SU-DHL-6 (cell line): ENCODE data around the gene NTSR2.

Experiments used
- H2AFZ ChIP-seq: fragments of 200-600 bp; sonication (generic); 2 replicates; pipeline ENCODE4 v1.6.1; 2014; ENCODE audit warnings: low read depth, mild to moderate bottlenecking, moderate library complexity, mixed read lengths, antibody characterized with exemption, low read length; ENCODE audit not compliant: severe bottlenecking
- H3F3A ChIP-seq: fragments of 200-600 bp; shearing (Covaris generic); 2 replicates; pipeline ENCODE4 v1.6.0; 2016; ENCODE audit warnings: antibody characterized with exemption, mild to moderate bottlenecking; ENCODE audit not compliant: insufficient read depth
- H3K27ac ChIP-seq: fragments of 200-600 bp; sonication (generic); 2 replicates; pipeline ENCODE4 v1.5.1; 2016; ENCODE audit warnings: low read depth, mild to moderate bottlenecking, low read length, moderate library complexity, mixed read lengths
- H3K27me3 ChIP-seq: fragments of 200-600 bp; sonication (generic), shearing (Covaris generic); 2 replicates; pipeline ENCODE4 v1.6.0; 2014; ENCODE audit warnings: mild to moderate bottlenecking, low read length
- H3K36me3 ChIP-seq: fragments of 200-600 bp; sonication (generic); 2 replicates; pipeline ENCODE4 v1.6.1; 2014; ENCODE audit warnings: mild to moderate bottlenecking, low read length, mixed read lengths
- H3K4me2 ChIP-seq: fragments of 300-600, 200-600 bp; shearing (Covaris generic), sonication (generic); 2 replicates; pipeline ENCODE4 v1.6.0; 2014; ENCODE audit warnings: low read length, low read depth, mild to moderate bottlenecking; ENCODE audit not compliant: poor library complexity, severe bottlenecking
- H3K4me3 ChIP-seq: fragments of 200-600 bp; sonication (generic); 2 replicates; pipeline ENCODE4 v1.5.1; 2014; ENCODE audit warnings: antibody characterized with exemption, low read length, mild to moderate bottlenecking, mixed read lengths; ENCODE audit not compliant: insufficient read depth, poor library complexity, severe bottlenecking
- H3K79me2 ChIP-seq: fragments of 200-600 bp; sonication (generic); 2 replicates; pipeline ENCODE4 v1.6.1; 2014; ENCODE audit warnings: mild to moderate bottlenecking, low read length, moderate library complexity; ENCODE audit not compliant: insufficient read depth
- H3K9ac ChIP-seq: fragments of 200-600 bp; sonication (generic); 2 replicates; pipeline ENCODE4 v1.7.0; 2014; ENCODE audit warnings: mild to moderate bottlenecking, low read length
- H3K9me2 ChIP-seq: fragments of 200-600 bp; sonication (generic); replicated peaks from 2 replicates; pipeline ENCODE4 v1.6.1; 2014; ENCODE audit warnings: low read length; ENCODE audit not compliant: insufficient read depth
- H3K9me3 ChIP-seq: fragments of 200-600 bp; sonication (generic); 2 replicates; pipeline ENCODE4 v1.6.1; 2014; ENCODE audit warnings: low read length, mixed read lengths; ENCODE audit not compliant: insufficient read depth
- H4K20me1 ChIP-seq: fragments of 200-600 bp; sonication (generic); 2 replicates; pipeline ENCODE4 v1.6.1; 2014; ENCODE audit warnings: low read depth, mild to moderate bottlenecking, antibody characterized with exemption, low read length, moderate library complexity, mixed read lengths
- CTCF ChIP-seq: fragments of 200-600 bp; sonication (generic); IDR thresholded peaks from one replicate; pipeline ENCODE4 v1.5.1; 2017; ENCODE audit warnings: antibody characterized with exemption, mild to moderate bottlenecking, low read length, moderate library complexity; ENCODE audit not compliant: insufficient read depth, poor library complexity, severe bottlenecking
- EZH2phosphoT487 ChIP-seq: fragments of 200-600 bp; sonication (generic), shearing (Covaris generic); conservative IDR thresholded peaks from 2 replicates; pipeline ENCODE4 v1.6.1; 2018; ENCODE audit warnings: mild to moderate bottlenecking, antibody characterized with exemption, low read length, moderate library complexity, mixed read lengths

The NTSR2 gene

DNA sequence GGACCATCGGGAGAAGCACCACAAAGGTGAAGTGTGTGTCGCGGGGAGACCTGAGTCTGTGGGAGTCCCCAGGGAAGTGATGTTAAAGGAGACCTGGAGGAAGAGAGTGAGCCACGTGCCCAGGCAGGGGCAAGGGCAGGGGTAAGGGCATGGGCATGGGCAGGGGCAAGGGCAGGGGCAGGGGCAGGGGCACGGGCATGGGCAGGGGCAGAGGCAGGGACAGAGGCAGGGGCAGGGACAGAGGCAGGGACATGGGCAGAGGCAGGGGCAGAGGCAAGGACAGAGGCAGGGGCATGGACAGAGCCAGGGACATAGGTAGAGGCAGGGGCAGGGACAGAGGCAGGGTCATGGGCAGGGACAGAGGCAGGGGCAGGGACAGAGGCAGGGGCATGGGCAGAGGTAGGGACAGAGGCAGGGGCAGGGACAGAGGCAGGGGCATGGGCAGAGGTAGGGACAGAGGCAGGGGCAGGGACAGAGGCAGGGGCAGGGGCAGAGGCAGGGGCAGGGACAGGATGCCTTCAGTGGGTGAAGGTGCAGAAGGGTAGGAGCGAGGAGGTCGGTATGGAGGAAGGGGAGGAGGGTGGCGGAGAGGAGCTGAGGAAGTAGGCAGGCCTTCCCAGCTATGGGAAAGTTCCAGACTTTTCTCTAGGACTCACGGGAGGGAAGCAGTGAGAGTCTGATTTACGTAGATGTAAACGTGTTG lies 33.3 kb downstream of the NTSR2 start:
- H3K36me3 ChIP-seq: no peaks in the 10 kb centered on the region
- no peaks in the 10 kb centered on the region for H3K27me3 ChIP-seq
- no peak overlapping the region for H2AFZ ChIP-seq
- H3K4me2 ChIP-seq: no peak overlapping the region
- no peaks in the 10 kb centered on the region for H3K9me2 ChIP-seq
- TF ChIP-seq EZH2phosphoT487 (no peak), CTCF (no peak)
- H3K79me2 ChIP-seq: no peaks in the 10 kb centered on the region
- no peaks in the 10 kb centered on the region for H4K20me1 ChIP-seq
- H3F3A ChIP-seq: no peaks in the 10 kb centered on the region
- no peak overlapping the region for H3K27ac ChIP-seq
- no peak overlapping the region for H3K9ac ChIP-seq
- no peak overlapping the region for H3K4me3 ChIP-seq
- H3K9me3 ChIP-seq: no peaks in the 10 kb centered on the region

DNA sequence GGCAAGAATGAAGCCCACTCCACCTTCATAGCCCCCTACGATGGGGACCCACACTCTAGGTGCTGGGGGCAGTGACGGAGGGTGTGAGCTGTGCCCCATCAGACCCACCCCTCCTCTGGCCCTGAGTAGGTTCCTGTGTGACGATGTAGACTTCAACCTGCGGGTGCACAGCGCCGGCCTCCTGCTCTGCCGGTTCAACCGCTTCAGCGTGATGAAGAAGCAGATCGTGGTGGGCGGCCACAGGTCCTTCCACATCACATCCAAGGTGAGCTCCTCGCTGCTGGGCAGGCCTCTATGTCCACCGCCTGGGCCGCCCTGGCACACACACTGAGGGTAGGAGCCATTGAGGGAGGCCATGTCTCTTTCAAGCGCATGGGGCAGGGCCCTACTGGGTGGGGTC lies 34.9 kb downstream of the NTSR2 start:
- Histone ChIP-seq H2AFZ (no peak overlapping the region), H3K9me2 (no peaks in the 10 kb centered on the region), H4K20me1 (no peaks in the 10 kb centered on the region), H3K9me3 (no peaks in the 10 kb centered on the region), H3K27ac (no peak overlapping the region), H3K79me2 (no peaks in the 10 kb centered on the region), H3K9ac (no peak overlapping the region), H3F3A (no peaks in the 10 kb centered on the region), H3K27me3 (no peaks in the 10 kb centered on the region), H3K36me3 (no peaks in the 10 kb centered on the region), H3K4me3 (no peak overlapping the region), H3K4me2 (no peak overlapping the region)
- no peak for TF ChIP-seq EZH2phosphoT487
- no peak for TF ChIP-seq CTCF

DNA sequence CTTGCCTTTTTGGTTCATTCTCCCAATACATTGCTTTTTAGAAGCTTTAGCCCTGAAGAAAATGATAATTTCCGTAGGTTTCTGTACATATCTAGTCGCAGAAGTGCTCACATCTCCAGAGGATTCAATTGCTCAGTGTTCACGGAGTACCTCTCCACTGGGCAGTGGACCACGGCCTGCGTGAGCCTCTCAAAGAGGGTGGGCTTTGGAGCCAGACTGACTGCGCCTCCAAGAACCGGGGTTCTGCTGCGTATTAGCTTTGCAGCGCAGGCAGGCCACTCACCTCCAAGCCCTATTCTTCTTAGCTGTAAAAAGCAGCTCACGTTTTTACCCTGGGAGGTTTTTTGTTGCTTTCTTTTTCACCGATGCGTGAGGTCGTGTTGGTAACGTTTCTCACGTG lies 35.4 kb downstream of the NTSR2 start:
- H3K9me2 ChIP-seq: no peaks in the 10 kb centered on the region
- no peaks in the 10 kb centered on the region for H4K20me1 ChIP-seq

More for the DNA sequence above, 35.4 kb downstream of the NTSR2 start:
- no peak overlapping the region for H3K4me2 ChIP-seq
- H3K79me2 ChIP-seq: no peaks in the 10 kb centered on the region
- no peaks in the 10 kb centered on the region for H3K27me3 ChIP-seq
- H2AFZ ChIP-seq: no peak overlapping the region
- H3F3A ChIP-seq: no peaks in the 10 kb centered on the region
- H3K36me3 ChIP-seq: no peaks in the 10 kb centered on the region
- TF ChIP-seq EZH2phosphoT487 (no peak), CTCF (no peak)
- H3K27ac ChIP-seq: no peak overlapping the region
- no peak overlapping the region for H3K9ac ChIP-seq
- H3K4me3 ChIP-seq: no peak overlapping the region
- no peaks in the 10 kb centered on the region for H3K9me3 ChIP-seq
